ENCODE data around the gene LRIG2.

DNA sequence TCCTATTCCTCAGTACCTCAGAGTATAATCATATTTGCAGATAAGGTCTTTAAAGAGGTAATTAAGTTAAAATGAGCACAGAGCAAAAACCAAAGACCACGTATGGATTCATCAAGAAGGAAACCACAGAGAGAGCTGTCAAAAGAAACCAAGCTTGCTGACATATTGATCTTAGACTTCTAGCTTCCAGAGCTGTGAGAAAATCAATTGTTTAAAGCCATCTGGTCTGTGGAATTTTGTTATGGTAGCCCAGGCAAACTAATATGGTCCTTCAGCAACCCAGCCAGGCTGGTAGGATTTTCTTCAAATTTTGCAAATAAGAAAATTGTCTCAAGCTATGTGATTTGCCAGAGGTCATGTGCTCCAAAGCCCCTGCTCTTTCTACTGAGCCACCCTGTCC, 62.5 kb downstream of the LRIG2 start:
- TF ChIP-seq, protein P1, sequence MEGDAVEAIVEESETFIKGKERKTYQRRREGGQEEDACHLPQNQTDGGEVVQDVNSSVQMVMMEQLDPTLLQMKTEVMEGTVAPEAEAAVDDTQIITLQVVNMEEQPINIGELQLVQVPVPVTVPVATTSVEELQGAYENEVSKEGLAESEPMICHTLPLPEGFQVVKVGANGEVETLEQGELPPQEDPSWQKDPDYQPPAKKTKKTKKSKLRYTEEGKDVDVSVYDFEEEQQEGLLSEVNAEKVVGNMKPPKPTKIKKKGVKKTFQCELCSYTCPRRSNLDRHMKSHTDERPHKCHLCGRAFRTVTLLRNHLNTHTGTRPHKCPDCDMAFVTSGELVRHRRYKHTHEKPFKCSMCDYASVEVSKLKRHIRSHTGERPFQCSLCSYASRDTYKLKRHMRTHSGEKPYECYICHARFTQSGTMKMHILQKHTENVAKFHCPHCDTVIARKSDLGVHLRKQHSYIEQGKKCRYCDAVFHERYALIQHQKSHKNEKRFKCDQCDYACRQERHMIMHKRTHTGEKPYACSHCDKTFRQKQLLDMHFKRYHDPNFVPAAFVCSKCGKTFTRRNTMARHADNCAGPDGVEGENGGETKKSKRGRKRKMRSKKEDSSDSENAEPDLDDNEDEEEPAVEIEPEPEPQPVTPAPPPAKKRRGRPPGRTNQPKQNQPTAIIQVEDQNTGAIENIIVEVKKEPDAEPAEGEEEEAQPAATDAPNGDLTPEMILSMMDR (IDR thresholded peaks at IDR 0.05): no peak
- no peak for TF ChIP-seq ZFX (IDR thresholded peaks at IDR 0.05; ENCODE audit: borderline replicate concordance)
